ENCODE data around the gene BIN1.

BIN1 gene

DNA sequence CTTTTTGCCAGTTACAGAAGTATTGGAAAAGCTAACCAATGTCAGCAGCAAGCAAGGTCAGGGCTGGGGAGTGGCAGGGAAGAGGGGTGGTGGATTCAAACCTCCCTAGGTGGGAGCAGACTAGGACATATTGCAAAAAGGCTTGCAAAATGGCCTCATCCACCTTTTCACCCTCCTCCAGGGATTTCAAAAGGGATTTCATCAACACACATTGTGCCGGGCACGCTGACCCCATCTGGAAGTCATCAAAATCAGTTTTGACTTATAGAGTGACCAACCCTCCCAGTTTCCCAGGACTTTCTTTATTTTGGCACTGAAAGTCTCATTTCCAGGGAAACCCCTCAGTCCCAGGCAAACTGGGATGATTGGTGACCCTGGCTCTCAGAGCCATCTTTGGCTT is 94.7 kb downstream of the BIN1 start:
- no peaks in the 10 kb centered on the region for H3K36me3 ChIP-seq (ENCODE audit: insufficient read depth, low read length)
- no peak overlapping the region for H3K4me3 ChIP-seq
- DNase-seq (ENCODE audit: low read depth, low spot score), result no peak
- H3K9me3 ChIP-seq (ENCODE audit: low read depth, low read length), result no peaks in the 10 kb centered on the region
- no peak overlapping the region for H3K9ac ChIP-seq (ENCODE audit: insufficient read length)
- TF ChIP-seq FOXP2 (optimal IDR thresholded peaks at IDR 0.05; ENCODE audit: control extremely low read depth, extremely low read length, insufficient read depth), result no peak
- TF ChIP-seq POLR2AphosphoS5 (IDR thresholded peaks at IDR 0.05; ENCODE audit: borderline replicate concordance, low read depth, low read length), result no peak
- TF ChIP-seq EZH2 (IDR thresholded peaks at IDR 0.05), result no peak
- H3K27ac ChIP-seq, result no peak overlapping the region

DNA sequence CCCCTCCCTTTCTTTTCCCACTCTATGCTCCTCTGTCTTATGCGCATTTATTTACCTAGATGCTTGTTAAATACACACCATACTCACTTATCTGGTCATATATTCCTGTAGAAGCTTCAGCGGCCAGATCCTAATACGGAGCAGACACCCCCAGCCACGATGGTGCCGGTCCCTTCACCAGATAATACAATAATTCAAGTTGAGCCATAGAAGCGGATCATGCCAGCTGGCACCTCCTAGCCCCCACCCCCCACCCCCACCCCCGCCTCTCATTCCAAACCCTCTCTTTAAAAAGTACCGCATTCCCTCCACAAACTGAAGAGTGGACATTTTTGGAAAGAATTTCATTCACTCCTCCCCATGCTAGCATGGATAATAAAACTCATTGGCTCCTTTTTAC is 95.2 kb downstream of the BIN1 start:
- H3K9ac ChIP-seq (ENCODE audit: insufficient read length), result no peak overlapping the region
- H3K36me3 ChIP-seq (ENCODE audit: insufficient read depth, low read length), result no peaks in the 10 kb centered on the region
- H3K9me3 ChIP-seq (ENCODE audit: low read depth, low read length), result no peaks in the 10 kb centered on the region
- no peak for DNase-seq (ENCODE audit: low read depth, low spot score)
- no peak overlapping the region for H3K27ac ChIP-seq
- H3K4me3 ChIP-seq, result no peak overlapping the region
- no peak for TF ChIP-seq FOXP2 (optimal IDR thresholded peaks at IDR 0.05; ENCODE audit: control extremely low read depth, extremely low read length, insufficient read depth)

DNA sequence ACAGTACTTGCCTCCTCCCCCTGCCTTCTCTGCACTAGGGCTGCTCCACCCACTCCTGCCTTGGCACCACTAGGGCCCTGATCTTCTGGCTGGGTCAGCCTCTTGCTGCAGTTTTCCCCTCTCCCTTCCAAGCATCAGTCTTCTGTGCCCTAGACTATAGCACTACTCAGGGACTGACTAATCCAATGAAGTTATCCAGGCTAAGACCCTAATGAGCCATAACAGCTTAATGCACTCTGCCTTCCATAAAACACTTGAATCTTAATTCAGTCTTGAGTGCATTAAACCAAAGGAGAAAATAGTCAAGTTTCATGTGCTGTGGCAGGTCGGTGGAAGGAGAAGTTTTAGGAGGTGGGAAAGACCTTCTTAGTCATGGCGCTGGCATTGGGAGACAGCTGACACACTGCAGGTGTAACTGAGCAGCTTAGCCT is 95.7 kb downstream of the BIN1 start:
- H3K9me3 ChIP-seq (ENCODE audit: low read depth, low read length), result no peaks in the 10 kb centered on the region
- H3K27ac ChIP-seq, result no peak overlapping the region
- TF ChIP-seq POLR2AphosphoS5 (IDR thresholded peaks at IDR 0.05; ENCODE audit: borderline replicate concordance, low read depth, low read length) (no peak), EZH2 (IDR thresholded peaks at IDR 0.05) (no peak), FOXP2 (optimal IDR thresholded peaks at IDR 0.05; ENCODE audit: control extremely low read depth, extremely low read length, insufficient read depth) (no peak)
- H3K36me3 ChIP-seq (ENCODE audit: insufficient read depth, low read length), result no peaks in the 10 kb centered on the region
- no peak overlapping the region for H3K9ac ChIP-seq (ENCODE audit: insufficient read length)
- DNase-seq (ENCODE audit: low read depth, low spot score), result no peak
- no peak overlapping the region for H3K4me3 ChIP-seq

DNA sequence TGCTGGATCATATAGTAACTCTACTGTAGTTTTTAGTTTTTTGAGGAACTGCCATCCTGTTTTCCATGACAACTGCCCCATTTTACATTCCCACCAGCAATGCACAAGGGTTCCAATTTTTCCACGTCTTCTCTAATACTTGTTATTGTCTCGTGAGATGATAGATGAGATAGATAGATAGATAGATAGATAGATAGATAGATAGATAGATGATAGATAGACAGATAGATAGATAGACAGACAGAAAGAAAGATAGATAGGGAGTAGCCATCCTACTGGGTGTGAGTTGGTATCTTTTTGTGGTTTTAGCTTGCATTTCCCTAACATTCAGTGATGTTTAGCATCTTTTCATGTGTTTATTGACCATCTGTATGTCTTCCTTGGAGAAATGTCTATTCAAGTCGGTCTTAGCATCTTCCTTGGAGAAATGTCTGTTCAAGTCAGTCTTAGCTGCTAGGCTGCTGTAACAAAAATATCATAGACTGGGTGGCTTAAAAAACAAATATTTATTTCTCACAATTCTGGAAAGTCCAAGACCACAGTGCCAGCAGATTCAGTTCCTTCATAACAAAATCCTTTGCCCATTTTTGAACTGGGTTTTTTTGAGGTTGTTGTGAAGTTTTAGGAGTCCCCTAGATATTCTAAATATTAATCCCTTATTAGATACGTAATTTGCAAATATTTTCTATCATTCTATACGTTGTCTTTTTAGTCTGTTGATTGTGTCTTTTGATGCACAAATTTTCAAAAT is 98.5 kb downstream of the BIN1 start:
- no peak for DNase-seq (ENCODE audit: low read depth, low spot score)

DNA sequence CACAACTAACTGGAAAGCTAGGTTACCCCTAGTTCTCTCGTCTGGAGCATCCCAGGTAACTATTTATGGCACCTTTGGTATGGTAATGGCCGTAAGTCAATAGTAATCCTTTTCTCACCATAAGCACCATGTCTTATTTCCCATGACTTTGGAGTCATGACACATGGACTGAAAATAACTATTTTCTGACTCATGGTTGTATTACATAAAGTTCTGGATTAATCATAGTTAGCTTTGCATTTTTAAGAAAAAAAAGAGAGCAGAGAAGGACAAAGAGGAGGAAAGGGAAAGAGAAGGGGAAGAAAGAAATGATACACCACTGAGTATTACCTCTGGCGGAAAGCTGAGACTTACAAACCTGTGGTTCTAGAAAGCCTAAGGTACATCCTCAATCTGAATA is 99.3 kb downstream of the BIN1 start:
- Histone ChIP-seq H3K36me3 (ENCODE audit: insufficient read depth, low read length) (no peaks in the 10 kb centered on the region), H3K27ac (no peak overlapping the region), H3K9ac (ENCODE audit: insufficient read length) (no peak overlapping the region), H3K4me3 (no peak overlapping the region), H3K9me3 (ENCODE audit: low read depth, low read length) (no peaks in the 10 kb centered on the region)
- TF ChIP-seq POLR2AphosphoS5 (IDR thresholded peaks at IDR 0.05; ENCODE audit: borderline replicate concordance, low read depth, low read length) (no peak), FOXP2 (optimal IDR thresholded peaks at IDR 0.05; ENCODE audit: control extremely low read depth, extremely low read length, insufficient read depth) (no peak), EZH2 (IDR thresholded peaks at IDR 0.05) (no peak)
- DNase-seq (ENCODE audit: low read depth, low spot score), result no peak

More for the DNA sequence above, 98.5 kb downstream of the BIN1 start:
- Histone ChIP-seq H3K4me3 (no peak overlapping the region), H3K9me3 (ENCODE audit: low read depth, low read length) (no peaks in the 10 kb centered on the region), H3K36me3 (ENCODE audit: insufficient read depth, low read length) (no peaks in the 10 kb centered on the region), H3K27ac (no peak overlapping the region), H3K9ac (ENCODE audit: insufficient read length) (no peak overlapping the region)
- no peak for TF ChIP-seq POLR2AphosphoS5 (IDR thresholded peaks at IDR 0.05; ENCODE audit: borderline replicate concordance, low read depth, low read length)

DNA sequence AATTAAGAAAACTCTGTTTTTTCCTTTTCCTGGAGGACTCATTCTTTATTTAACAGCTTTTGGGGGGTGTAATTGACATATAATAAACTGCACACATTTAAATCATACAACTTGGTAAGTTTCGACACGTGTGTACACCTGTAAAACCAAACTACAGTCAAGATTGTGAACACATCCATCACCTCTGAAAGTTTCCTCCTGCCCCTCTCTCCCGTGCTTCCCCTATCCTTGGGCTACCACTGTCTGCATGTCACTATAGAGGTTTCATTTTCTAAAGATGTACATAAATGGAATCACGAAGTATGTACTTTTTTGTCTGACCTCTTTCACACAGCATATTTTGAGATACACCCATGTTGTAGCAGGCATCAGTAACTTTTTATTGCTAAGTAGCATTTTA is 100.0 kb downstream of the BIN1 start:
- TF ChIP-seq EZH2 (IDR thresholded peaks at IDR 0.05) (no peak), FOXP2 (optimal IDR thresholded peaks at IDR 0.05; ENCODE audit: control extremely low read depth, extremely low read length, insufficient read depth) (no peak), POLR2AphosphoS5 (IDR thresholded peaks at IDR 0.05; ENCODE audit: borderline replicate concordance, low read depth, low read length) (no peak)
- H3K4me3 ChIP-seq, result no peak overlapping the region
- H3K9ac ChIP-seq (ENCODE audit: insufficient read length), result no peak overlapping the region
- H3K9me3 ChIP-seq (ENCODE audit: low read depth, low read length), result no peaks in the 10 kb centered on the region
- no peaks in the 10 kb centered on the region for H3K36me3 ChIP-seq (ENCODE audit: insufficient read depth, low read length)
- no peak for DNase-seq (ENCODE audit: low read depth, low spot score)
- no peak overlapping the region for H3K27ac ChIP-seq

DNA sequence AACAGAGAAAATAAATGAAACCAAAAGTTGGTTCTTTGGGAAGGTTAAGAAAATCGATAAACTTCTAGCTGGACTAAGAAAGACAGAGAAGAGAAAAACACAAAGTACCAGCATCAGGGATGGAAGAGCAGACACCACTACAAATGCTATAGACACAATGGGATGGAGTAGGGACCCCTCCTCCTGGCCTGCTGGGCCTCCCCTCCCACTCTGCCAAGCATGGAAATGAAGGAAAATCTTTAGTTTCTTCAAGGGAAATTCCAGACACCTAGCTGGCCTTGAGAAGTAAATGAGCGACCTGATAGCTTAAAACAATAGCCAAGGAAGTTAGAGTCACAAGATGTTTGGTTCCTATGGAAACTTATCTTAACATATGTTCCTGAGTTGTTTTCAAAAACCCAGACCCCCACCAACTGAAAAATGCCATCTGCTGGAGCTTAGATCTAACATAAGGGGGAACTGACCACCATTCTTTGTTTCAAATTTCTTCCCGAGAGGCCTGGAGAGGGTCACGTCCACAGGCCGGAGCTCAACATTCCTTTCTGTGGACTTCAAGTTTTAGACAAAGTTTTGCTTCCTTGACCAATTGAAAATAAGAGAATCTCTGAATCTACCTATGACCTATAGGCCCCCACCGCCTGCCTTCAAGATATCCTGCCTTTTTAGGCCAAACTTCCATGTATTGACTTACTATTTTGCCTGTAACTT is 101.9 kb downstream of the BIN1 start:
- Histone ChIP-seq H3K4me3 (no peak overlapping the region), H3K36me3 (ENCODE audit: insufficient read depth, low read length) (no peaks in the 10 kb centered on the region), H3K9me3 (ENCODE audit: low read depth, low read length) (no peaks in the 10 kb centered on the region), H3K9ac (ENCODE audit: insufficient read length) (no peak overlapping the region), H3K27ac (no peak overlapping the region)
- TF ChIP-seq POLR2AphosphoS5 (IDR thresholded peaks at IDR 0.05; ENCODE audit: borderline replicate concordance, low read depth, low read length) (no peak), EZH2 (IDR thresholded peaks at IDR 0.05) (no peak), FOXP2 (optimal IDR thresholded peaks at IDR 0.05; ENCODE audit: control extremely low read depth, extremely low read length, insufficient read depth) (no peak)
- no peak for DNase-seq (ENCODE audit: low read depth, low spot score)

DNA sequence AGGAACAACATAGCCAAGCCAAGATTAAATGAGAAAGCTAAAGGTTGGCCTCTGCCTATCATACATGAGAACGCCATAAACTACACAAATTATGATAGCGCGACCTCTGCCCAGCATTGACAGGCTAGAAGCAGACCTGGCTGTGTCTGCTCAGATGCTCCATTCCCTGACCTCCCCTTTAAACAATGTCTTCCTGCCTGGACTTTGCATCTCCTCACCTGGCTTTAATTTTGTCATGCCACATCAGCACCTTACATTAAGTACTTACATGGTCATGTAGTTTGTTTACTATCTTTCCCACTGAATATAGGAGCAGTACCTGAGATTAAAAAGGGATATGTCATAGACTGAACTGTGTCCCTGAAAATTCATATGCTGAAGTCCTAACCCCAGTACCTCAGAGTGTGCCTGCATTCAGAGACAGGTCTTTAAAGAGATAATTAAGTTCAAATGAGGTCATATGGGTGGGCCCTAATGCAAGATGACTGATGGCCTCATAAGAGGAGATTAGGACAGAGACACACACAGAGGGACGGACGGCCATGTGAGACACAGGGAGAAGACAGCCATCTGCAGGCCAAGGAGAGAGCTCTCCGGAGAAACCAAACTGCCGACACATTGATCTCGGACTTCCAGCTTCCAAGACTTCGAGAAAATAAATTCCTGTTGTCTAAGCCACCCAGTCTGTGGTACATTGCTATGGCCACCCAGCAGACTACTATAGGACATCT is 103.7 kb downstream of the BIN1 start:
- H3K9me3 ChIP-seq (ENCODE audit: low read depth, low read length), result no peaks in the 10 kb centered on the region
- H3K9ac ChIP-seq (ENCODE audit: insufficient read length), result no peak overlapping the region
- no peak for DNase-seq (ENCODE audit: low read depth, low spot score)
- H3K36me3 ChIP-seq (ENCODE audit: insufficient read depth, low read length), result no peaks in the 10 kb centered on the region
- H3K4me3 ChIP-seq, result no peak overlapping the region
- TF ChIP-seq POLR2AphosphoS5 (IDR thresholded peaks at IDR 0.05; ENCODE audit: borderline replicate concordance, low read depth, low read length) (no peak), FOXP2 (optimal IDR thresholded peaks at IDR 0.05; ENCODE audit: control extremely low read depth, extremely low read length, insufficient read depth) (no peak), EZH2 (IDR thresholded peaks at IDR 0.05) (no peak)
- H3K27ac ChIP-seq, result no peak overlapping the region
